Activated naive CD4-positive, alpha-beta T cell (primary cell): ENCODE measurements around the gene ALDOA.
A peak's percentile ranks its signal among the peaks of the same experiment; 100 is the strongest.
"Not testable (repeated sequence)": the region's sequence is repeated elsewhere in the genome, so short reads cannot be mapped to it uniquely, and the experiment has no call there.

Source experiments
- DNase-seq, 4 experiments: peaks; one replicate each; lab custom pipeline; 2025; lab: John Stamatoyannopoulos, UW

ALDOA gene

DNA sequence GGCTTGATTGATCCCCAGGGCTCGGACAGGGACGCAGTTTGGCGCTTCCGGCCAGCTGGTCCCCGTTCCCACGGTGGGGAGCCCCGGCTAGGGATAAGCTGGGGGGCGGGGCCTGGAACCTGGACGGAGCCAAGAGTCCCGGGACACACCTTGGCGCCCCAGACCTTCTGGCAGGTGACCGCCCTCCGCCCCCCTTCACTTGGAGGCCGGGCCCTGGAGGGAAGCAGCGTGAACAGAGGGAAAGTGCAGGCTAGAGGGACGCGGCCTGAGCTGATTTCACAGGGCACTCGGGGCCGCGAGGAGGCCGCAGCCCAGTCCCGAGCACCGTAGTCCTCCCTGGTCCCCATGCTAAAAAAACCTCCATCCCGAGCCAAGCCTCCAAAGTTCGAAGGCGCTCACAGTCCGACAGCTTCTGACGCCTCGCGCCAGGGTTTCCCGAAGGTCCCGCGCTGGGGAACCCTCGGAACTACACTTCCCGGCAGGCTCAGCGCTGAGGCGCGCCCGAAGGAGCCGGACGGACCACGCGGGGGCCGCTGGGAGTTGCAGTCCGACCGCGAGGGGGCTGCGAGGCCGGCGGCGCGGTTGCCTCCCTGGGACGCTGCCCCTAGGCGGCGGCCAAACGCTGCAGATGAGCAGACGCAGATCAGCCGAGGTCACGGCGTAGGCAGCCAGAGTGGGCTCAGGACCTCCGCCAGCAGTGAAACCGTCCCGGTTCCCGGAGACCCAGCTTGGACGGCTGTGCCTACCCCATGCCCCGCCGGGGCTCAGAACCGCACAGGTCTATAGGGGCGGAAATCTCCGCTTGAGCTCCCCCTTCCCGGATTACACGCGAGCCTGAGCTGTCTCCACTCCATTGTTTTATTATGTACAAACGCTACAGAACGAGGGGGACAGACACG, 26.2 kb downstream of the ALDOA start, which contains the start of gene TBX6:
TBX6 (minus strand) TSS at position 451 of the 899 bp plus-strand sequence. CDS start 731 bp downstream, outside the sequence.
- DNase-seq: peak; percentile 80 to 91 (median 84)

DNA sequence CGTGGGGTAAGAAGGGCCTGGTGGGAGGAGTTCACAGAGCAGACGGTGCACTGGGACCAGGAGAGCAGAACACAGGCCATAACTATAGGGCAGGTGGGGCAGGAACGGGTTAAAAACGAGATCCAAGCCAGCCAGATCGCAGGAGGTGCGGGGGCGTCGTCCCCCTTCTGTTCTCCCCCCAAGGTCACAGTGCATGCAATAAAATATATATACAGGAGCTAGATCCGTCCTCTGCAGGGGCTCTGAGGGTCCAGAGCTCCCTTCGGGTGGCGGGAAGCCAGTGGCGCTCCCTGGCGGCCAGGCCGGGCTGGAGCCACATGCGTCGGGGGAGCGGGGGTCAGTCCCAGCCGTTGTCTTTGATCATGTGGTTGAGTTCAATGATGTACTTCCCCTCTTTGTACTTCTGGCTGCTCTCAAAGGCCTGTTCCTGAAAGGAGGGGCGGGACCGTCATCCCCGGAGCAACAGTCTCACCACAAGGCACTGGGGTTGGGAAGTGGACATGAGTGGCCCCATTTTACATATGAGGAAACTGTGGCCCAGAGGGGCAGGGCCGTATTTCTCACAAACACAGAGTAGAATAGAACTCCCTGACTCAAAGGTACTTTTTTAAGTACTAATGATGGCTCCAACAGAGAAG, 26.9 kb downstream of the ALDOA start:
- DNase-seq: peak in 1 of 4 experiments; percentile 38

DNA sequence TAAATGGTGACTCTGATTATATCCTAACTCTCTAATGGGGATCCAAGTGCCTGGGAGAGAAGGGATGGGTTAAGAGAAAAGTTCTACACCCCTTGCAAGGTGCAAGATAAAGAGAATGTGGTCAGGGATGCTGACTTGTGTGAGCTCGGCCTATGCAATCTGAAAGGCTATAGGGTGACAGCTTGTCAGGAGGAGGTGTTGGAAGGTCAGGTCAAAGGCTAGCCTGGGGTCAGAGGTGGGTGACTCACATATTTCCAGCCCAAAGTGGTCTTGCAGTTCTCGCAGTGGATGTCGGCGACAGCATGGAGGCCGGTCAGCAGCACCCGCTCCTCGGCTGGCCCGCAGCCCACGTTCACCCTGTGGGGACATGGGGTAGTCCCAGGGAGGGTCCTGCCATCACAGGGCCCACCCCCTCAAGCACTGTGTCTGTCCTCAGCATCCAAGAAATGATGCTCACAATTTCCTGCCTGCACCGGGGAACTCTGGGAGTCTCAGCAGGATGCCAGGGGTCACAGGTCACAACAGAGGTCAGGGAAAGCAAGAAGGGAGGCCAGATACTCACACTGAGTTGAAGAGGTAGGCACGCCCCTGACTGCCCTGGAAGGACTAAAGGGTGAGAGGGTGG, 29.1 kb downstream of the ALDOA start:
- no peak for DNase-seq

DNA sequence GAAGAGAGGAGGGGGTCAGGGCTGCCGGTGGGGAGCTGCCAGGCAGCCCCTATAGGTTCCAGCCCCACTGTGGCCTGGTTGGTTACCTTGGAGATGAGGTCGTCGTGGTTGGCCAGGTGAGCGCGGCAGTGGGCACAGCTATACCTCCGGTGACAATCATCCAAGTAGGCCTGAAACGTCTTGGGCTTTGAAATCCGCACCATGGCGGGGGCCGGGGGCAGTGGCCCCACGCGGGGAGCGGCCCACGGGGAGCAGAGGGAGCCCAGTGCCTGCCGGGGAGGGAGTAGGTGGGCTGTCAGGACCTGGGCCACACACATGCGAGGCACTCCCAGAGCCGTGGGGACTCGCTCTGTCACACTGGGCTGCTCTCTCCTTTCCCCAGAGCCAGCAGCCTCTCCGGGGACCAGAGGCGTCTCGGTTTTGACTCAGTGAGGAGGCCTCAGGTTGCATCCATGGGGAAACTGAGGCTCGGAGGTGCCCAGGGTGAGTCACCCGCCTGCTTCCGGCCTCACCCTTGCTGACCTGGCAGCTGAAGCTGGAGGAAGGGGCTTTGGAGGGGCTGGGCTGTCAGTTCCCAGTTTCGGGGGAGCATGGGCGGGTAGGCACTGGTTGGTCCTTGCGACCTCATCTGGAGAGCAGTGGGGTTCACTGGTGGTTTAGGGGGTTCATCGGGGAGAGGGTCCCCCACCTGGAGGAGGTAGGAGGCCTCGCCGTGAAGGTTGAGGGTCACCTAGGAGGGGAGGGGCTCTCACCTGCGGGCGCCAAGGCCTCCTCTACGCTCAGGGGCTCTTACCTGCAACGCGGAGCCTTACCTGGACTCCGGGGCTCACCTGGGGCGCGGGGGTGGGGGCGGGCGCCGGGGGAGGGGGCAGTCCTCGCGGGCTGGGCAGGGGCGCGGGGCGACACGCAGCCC, 29.9 kb downstream of the ALDOA start:
- DNase-seq: no peak

DNA sequence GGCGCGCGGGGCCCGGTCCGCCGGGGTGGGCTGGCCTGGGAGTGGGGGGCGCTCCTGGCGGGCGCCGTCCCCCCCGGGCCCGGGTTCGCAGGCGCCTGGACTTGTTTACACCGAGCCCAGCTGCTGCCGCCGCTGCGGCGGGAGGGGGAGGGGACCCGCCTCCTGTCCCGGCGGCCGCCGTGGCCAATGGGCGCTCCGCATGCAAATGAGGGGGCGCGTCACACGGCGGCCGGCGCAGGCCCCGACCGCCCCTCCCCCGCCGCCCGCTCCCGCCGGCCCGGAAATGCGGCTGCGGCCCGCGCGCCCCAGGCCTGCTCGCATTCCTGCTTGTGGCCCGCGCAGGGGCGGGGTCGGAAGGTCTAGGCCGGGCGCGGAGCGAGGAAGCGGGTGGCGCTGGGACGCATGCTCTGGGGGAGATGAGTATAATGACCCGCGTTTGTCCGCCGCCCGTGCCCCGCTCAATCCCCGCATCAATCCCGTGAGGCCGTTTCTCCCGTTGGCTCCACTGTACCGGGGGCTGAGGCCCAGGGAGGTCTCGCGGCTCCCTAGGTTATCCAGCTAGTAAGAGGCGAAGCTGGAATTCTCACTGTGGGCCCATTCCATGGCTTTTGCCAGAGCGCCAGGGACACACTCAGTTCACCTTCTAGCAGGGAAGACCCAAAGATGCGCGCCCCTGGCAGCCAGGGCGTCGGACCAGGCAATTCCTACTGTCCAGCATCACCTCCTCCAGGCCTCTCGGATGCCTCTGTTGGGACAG, 30.7 kb downstream of the ALDOA start, which contains the start of gene YPEL3:
YPEL3 (minus strand) TSS at position 109 of the 757 bp plus-strand sequence. CDS start 731 bp downstream, outside the sequence.
- DNase-seq: peak; percentile 66 to 84 (median 72)

DNA sequence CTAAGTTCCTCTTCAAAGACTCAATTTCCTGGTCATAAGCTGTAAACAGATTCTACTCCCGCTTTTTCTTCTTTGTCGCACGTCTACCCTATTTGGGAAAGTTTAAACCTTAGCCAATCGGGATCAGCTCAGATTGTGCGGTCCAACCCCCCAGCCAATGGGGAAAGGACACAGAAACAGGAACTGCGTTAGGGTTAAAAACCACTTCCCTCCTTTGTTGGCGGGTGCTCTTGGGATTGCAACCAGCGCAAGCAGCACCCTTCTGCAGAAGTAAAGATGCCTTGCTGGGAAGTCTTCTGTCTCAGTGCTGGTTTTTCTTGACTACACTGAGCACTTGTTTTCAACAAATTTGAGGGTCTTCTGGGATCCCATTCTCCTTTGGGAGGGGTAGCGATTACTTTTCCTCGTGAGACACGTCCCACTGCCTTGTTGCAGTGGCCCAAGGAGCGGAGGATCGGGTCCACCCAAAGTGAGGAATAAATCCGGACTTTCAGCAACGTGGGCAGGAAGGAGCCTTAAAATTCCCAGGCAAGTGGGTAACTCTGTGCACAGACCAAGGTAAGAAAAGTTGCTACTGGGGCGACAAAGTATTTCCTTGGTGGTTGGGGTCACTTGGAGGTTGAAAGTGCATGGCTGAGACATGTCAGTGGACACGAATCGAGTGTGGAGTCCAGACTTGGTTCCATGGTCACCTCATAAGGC, 31.5 kb downstream of the ALDOA start:
- no peak for DNase-seq

DNA sequence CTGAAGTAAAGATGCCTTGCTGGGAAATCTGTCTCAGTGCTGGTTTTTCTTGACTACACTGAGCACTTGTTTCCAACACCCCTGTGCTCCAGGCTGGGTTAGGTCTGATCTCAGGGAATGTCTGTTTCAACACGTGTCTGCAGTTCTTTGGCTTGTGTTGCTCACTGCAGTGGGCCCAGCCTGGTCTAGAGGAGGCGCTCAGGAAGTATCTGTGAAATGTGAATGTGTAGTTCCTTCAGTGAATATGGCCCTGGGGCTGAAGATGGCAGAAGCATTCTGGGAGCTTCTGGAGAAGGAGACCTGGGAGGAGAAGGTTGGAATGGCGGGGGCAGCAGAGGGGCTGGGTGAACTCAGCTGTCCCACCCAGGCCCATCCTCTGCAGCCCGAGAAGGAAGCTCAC, 38.5 kb downstream of the ALDOA start:
- DNase-seq: no peak

DNA sequence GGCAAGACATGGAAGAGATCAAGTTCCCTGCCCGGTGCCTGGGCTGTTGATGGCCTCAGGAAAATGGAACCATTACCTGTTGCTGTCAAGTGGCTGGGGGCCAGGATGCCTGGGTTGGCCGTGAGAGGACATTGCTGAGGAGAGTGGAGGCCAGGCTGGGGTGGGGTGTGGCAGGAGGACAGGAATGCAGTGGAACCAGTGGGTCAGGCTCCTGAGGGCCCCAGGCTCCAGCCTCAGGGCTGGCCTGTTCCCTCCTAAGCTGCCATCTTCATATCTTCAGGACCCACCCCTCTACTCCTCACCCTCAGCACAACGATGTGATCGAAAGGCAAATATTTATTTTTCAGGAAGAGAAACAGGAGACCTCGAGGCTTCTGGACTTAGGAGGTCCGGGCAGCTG, 38.9 kb downstream of the ALDOA start:
- no peak for DNase-seq

DNA sequence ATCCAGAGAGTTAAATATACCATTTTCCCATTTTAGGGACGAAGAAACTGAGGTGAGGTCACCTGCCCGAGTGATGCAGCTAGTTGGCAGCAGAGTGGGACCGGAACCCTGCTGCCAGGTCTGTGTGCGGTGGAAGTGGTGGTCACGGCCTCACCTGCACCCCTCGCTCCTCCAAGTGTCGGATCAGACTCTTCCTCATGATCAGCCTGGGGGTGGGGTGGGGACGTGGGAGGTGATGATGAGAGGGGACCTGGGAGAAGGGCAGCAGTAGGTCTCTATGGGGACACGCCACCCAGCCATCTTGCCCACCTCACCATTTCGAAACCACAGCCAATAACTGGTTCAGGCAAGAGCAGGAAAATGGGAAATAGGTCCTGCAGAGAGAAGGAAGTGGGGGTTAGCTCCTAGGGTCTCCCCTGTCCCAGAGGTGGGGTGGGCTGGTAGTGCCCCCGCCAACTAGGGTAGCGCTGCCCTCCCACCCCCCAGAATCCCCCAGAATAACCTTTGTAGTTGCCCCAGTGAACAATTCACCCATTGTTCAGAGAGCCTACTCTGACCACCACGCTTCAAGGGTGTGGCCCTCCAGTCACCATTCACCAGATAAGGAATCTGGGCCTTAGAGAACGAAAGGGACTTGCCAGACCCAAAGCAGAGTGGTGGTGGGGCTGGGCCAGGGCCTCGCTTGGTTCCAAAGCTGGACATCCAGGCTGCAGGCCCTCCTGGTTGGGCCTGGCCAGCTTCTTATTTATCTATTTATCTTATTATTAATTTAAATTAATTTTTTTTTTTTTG, 42.7 kb downstream of the ALDOA start:
- DNase-seq: no peak

DNA sequence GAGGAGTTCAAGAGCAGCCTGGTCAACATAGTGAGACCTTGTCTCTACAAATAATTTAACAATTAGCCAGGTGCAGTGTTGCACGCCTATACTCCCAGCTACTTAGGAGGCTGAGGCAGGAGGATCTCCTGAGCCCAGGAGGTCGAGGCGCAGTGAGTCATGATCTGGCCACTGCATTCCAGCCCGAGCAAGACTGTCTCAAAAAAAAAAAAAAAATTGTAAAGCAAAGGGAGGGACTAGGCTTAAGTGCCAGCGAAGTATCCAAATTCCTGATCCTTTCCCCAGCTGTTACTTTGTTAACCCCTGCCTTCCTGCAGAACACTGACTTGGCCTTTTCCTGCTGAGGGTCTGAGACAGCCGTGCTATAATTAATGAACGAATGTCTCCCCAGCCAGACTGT, 45.1 kb downstream of the ALDOA start:
- no peak for DNase-seq

DNA sequence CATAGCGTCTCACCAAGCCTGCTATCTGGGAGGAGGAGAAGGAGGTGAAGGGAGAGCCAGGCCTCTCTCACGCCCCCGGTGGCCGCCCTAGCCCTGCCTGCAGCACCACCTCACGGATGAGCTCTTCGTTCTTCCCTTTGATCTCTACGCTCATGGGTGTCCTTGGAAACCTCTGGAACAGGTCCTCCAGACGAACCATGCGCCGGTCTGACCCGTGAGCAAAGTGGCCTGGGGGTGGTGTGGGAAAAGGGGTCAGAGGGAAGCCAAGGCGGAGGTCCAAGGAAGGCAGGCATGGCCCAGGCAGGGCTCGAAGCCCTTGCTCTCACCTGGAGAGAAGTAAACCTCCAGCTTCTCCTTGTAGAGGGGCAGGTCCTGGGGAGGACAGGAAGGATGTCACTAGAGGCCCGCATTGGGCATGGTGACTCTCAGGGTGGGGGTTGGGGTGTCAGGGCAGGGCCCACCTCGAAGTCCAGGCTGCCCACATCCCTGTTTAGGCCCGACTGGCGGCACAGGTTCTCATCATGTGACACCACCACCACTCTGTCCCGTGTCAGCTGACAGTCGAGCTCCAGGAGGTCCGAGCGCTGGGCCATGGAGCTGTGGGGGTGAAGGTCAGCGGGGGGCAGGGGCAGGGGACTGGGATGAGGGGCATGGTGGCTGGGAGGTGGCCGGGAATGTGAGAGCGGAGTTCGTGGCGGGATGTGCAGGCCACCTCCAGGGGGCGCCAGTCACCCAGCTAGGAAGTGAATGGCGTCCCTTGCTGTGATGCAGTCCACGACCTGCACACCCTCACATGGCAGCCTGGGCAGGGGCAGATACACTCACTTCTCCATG, 46.9 kb downstream of the ALDOA start:
- peak; percentile 17 to 51 (median 36) for DNase-seq

DNA sequence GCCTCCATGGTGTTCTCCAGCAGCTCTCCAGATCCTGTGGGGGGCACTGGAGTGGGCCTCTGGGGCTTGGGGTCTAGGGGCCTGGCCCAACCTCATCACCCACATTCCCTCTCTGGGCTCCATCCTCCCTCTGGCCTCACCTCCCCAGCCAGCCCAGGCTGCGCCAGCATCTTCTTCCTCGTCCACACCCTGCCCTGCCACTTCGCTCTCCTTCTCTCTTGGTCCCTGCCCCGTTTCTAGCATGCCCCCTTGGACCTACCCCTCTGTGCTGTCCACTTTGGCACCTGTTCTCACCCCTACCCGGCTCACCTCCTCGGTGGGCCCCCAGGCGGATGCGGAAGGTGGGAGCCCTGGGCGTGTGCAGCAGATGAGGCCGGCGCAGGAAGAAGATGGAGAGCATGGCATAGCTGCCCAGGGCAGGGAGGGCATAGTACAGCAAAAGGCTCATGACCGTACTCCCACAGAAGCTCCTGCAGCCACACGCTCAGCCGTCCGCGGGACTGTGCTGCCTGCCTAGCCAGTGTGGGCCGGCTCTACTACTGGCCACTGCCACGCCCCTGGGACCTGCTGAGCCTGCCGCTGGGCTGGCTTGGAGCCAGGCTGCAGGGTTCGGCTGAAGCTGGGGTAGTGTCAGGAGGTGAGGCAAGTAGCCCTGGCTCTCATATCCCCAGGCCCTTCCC, 47.6 kb downstream of the ALDOA start, which contains the start of gene GDPD3:
GDPD3 (minus strand) TSS at position 507 of the 680 bp plus-strand sequence; CDS start at position 448, 59 bp downstream.
- no peak for DNase-seq

DNA sequence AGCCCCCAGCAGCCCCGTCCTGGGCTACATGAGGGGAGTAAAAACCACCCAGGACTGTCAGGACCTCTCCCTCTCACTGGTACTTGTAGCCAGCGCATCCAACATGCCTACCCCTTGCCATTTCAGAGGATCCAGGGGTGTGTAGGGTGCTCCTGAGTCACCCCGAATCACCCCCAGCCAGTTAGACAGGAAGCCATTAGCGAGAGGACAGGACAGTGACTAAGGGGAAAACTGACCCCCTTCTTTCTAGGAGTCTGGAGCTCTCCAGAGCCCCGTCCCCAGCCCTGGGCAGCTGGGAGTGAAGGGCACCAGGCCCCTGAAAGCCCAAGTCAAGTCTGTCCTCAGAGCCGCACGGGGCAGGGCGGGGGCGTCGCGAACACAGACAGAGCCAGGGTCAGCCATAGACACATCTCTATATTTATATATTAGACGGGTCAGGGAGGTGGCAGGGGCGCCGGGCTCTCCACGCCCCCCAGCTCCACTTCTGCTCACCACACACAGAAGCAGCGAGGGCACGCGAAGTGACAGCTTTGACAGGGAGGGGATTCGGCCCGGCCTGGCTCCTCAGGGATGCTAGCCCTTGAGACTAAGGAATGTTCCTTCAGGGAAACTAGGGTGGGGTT, 48.3 kb downstream of the ALDOA start:
- DNase-seq: no peak

DNA sequence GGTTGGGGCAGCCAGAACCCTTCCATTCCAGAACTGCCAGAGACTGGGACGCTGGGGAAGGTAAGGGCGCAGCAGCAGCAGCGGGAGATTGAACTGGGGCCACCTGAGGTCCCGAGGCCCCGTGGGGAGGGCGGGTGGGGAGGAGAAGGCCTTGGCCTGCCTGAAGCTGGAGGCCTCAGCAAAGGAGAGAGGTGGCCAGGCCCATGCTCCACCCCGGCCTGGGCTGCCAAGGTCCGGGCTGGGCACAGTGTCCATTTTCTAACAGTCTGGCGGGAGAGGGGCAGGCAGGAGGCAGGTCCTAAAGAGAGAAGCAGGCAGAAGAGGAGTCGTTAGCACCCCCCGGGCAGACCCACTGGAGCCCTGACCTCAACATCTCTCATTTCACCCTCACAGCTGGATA, 48.9 kb downstream of the ALDOA start:
- no peak for DNase-seq

DNA sequence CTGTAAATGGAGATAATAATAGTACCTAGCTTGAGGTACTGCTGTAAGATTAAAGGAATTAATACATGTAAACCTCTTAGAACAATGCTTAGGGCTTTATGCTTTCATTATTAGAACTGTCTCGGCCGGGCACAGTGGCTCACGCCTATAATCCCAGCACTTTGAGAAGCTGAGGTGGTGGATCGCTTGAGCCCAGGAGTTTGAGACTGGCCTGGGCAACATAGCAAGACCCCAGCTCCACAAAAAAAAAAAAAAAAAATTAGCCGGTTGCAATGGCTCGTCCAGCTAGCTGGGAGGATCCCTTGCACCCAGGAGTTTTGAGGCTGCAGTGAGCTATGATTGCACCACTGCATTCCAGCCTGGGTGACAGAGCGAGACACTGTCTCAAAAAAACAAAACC, 49.3 kb downstream of the ALDOA start:
- DNase-seq: not testable (repeated sequence)

DNA sequence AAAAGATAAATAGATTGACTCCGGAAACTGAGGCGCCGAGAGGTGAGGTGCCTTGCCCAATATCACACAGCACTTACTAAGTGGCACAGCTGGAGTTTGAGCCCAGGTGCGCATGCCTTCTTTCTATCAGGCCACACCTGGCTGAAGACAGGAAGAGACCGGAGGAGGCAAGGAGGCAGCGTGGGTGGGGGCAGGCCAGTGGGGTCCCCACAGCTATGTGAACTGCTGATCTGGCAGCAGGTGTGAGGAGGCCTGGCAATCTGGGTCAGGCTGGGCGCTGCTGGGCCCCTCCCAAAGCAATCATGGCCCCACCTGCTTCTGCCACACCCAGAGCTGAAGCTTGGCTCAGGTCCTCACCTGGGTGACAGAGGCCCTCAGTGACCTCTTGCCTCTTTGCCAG, 49.7 kb downstream of the ALDOA start:
- DNase-seq: no peak
